ENCODE results near the gene SCFD2.

The SCFD2 gene

GRCh38 chr4:52912608-52913007, 453.3 kb downstream of the SCFD2 start:
- Histone ChIP-seq H3K27me3 (replicated peaks; ENCODE audit: control insufficient read depth, insufficient read depth, low read length, poor library complexity, severe bottlenecking) (no peaks in the 10 kb centered on the region), H3K4me3 (ENCODE audit: insufficient read depth, low read depth, low read length, poor library complexity, severe bottlenecking) (no peak overlapping the region), H3K36me3 (ENCODE audit: control insufficient read depth, insufficient read depth, low read length) (no peaks in the 10 kb centered on the region), H3K9me3 (ENCODE audit: control insufficient read depth, low read length) (no peaks in the 10 kb centered on the region), H3K4me1 (ENCODE audit: control insufficient read depth, insufficient read depth, low read length, poor library complexity, severe bottlenecking) (no peaks in the 10 kb centered on the region), H3K27ac (ENCODE audit: insufficient read depth, low read length, poor library complexity, severe bottlenecking) (no peak overlapping the region)
- DNase-seq, result no peak

GRCh38 chr4:52911684-52912294, 454.1 kb downstream of the SCFD2 start:
- no peak overlapping the region for H3K27ac ChIP-seq (ENCODE audit: insufficient read depth, low read length, poor library complexity, severe bottlenecking)
- no peaks in the 10 kb centered on the region for H3K27me3 ChIP-seq (replicated peaks; ENCODE audit: control insufficient read depth, insufficient read depth, low read length, poor library complexity, severe bottlenecking)
- no peak overlapping the region for H3K4me3 ChIP-seq (ENCODE audit: insufficient read depth, low read depth, low read length, poor library complexity, severe bottlenecking)
- H3K4me1 ChIP-seq (ENCODE audit: control insufficient read depth, insufficient read depth, low read length, poor library complexity, severe bottlenecking), result no peaks in the 10 kb centered on the region
- no peaks in the 10 kb centered on the region for H3K9me3 ChIP-seq (ENCODE audit: control insufficient read depth, low read length)
- H3K36me3 ChIP-seq (ENCODE audit: control insufficient read depth, insufficient read depth, low read length), result no peaks in the 10 kb centered on the region
- peak; percentile 4 to 38 (median 22) for DNase-seq

DNA sequence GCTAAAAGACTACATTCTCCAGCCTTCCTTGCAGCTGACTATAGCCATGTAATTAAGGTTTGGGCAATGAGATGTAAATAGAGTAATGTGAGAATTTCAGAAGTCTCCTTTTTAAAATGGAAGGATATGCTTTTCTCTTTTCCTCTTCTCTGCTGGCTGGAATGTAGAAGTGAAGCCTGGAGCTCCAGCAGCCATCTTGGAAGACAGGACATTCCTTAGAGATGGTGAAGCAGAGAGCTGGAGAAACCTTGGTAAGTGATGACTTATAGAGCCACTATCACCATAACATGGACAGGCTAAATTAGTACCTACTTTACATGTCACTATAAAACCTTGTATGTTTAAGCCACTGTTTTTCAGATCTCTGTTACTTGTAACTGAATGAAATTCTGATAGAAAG, 455.7 kb downstream of the SCFD2 start:
- Histone ChIP-seq H3K9me3 (ENCODE audit: control insufficient read depth, low read length) (no peaks in the 10 kb centered on the region), H3K27me3 (replicated peaks; ENCODE audit: control insufficient read depth, insufficient read depth, low read length, poor library complexity, severe bottlenecking) (no peaks in the 10 kb centered on the region), H3K36me3 (ENCODE audit: control insufficient read depth, insufficient read depth, low read length) (no peaks in the 10 kb centered on the region), H3K27ac (ENCODE audit: insufficient read depth, low read length, poor library complexity, severe bottlenecking) (no peak overlapping the region), H3K4me3 (ENCODE audit: insufficient read depth, low read depth, low read length, poor library complexity, severe bottlenecking) (no peak overlapping the region), H3K4me1 (ENCODE audit: control insufficient read depth, insufficient read depth, low read length, poor library complexity, severe bottlenecking) (no peaks in the 10 kb centered on the region)
- DNase-seq, result no peak

DNA sequence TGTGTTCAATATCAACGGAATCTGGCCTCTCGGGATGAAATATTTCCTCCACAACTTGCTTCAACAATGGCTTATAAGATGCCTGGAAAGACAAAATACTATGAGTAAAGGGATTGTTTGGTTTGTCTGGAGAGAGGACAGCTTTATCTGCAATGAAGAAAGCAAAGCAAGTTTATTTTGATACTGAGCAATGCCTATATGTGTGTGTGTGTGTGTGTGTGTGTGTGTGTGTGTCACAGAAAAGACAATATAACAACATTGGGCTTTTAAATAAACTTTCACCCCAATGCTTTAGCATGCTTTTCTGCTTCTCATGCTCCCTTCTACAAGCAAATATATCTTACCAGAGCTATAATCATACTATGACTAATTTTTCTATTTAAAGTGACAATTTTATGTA, 458.4 kb downstream of the SCFD2 start:
- DNase-seq, result no peak
- no peaks in the 10 kb centered on the region for H3K4me1 ChIP-seq (ENCODE audit: control insufficient read depth, insufficient read depth, low read length, poor library complexity, severe bottlenecking)
- H3K27ac ChIP-seq (ENCODE audit: insufficient read depth, low read length, poor library complexity, severe bottlenecking), result no peak overlapping the region

GRCh38 chr4:52904421-52904820, 461.4 kb downstream of the SCFD2 start:
- Histone ChIP-seq H3K27ac (ENCODE audit: insufficient read depth, low read length, poor library complexity, severe bottlenecking) (no peak overlapping the region), H3K27me3 (replicated peaks; ENCODE audit: control insufficient read depth, insufficient read depth, low read length, poor library complexity, severe bottlenecking) (no peaks in the 10 kb centered on the region), H3K4me1 (ENCODE audit: control insufficient read depth, insufficient read depth, low read length, poor library complexity, severe bottlenecking) (no peaks in the 10 kb centered on the region), H3K9me3 (ENCODE audit: control insufficient read depth, low read length) (no peaks in the 10 kb centered on the region), H3K4me3 (ENCODE audit: insufficient read depth, low read depth, low read length, poor library complexity, severe bottlenecking) (no peak overlapping the region), H3K36me3 (ENCODE audit: control insufficient read depth, insufficient read depth, low read length) (no peaks in the 10 kb centered on the region)
- DNase-seq, result no peak

More for the DNA sequence above, 458.4 kb downstream of the SCFD2 start:
- Histone ChIP-seq H3K27me3 (replicated peaks; ENCODE audit: control insufficient read depth, insufficient read depth, low read length, poor library complexity, severe bottlenecking) (no peaks in the 10 kb centered on the region), H3K4me3 (ENCODE audit: insufficient read depth, low read depth, low read length, poor library complexity, severe bottlenecking) (no peak overlapping the region), H3K36me3 (ENCODE audit: control insufficient read depth, insufficient read depth, low read length) (no peaks in the 10 kb centered on the region), H3K9me3 (ENCODE audit: control insufficient read depth, low read length) (no peaks in the 10 kb centered on the region)

- no peak for DNase-seq
- H3K4me1 ChIP-seq (ENCODE audit: control insufficient read depth, insufficient read depth, low read length, poor library complexity, severe bottlenecking), result no peaks in the 10 kb centered on the region
- no peak overlapping the region for H3K4me3 ChIP-seq (ENCODE audit: insufficient read depth, low read depth, low read length, poor library complexity, severe bottlenecking)
- H3K36me3 ChIP-seq (ENCODE audit: control insufficient read depth, insufficient read depth, low read length), result no peaks in the 10 kb centered on the region
- no peak overlapping the region for H3K27ac ChIP-seq (ENCODE audit: insufficient read depth, low read length, poor library complexity, severe bottlenecking)
- H3K27me3 ChIP-seq (replicated peaks; ENCODE audit: control insufficient read depth, insufficient read depth, low read length, poor library complexity, severe bottlenecking), result no peaks in the 10 kb centered on the region
- H3K9me3 ChIP-seq (ENCODE audit: control insufficient read depth, low read length), result no peaks in the 10 kb centered on the region
These were observed 462.6 kb downstream of the SCFD2 start for GRCh38 chr4:52903273-52903672.

DNA sequence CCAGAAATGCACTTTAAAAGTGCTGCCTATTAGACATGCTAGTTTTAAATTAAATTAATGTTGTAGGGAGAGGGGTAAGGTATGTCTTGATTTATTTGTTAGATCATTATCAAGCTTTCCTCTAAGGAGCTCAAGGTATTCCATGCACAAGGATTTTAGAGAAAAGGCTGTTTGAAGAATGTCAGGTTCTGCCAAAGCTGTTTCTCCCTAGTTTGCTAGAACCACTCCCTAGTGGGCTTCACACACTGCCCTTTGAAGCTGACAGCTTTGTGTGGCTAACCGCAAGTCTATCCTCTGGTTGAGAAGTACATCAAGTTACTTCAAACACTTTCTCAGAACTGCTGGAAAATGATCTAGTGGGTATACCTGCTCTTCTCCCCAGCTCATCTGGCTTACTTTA, 471.4 kb downstream of the SCFD2 start:
- H3K4me3 ChIP-seq (ENCODE audit: insufficient read depth, low read depth, low read length, poor library complexity, severe bottlenecking), result no peak overlapping the region
- no peaks in the 10 kb centered on the region for H3K27me3 ChIP-seq (replicated peaks; ENCODE audit: control insufficient read depth, insufficient read depth, low read length, poor library complexity, severe bottlenecking)
- no peaks in the 10 kb centered on the region for H3K9me3 ChIP-seq (ENCODE audit: control insufficient read depth, low read length)
- no peak for DNase-seq
- no peaks in the 10 kb centered on the region for H3K36me3 ChIP-seq (ENCODE audit: control insufficient read depth, insufficient read depth, low read length)
- H3K4me1 ChIP-seq (ENCODE audit: control insufficient read depth, insufficient read depth, low read length, poor library complexity, severe bottlenecking), result no peaks in the 10 kb centered on the region
- no peak overlapping the region for H3K27ac ChIP-seq (ENCODE audit: insufficient read depth, low read length, poor library complexity, severe bottlenecking)

- no peak overlapping the region for H3K4me3 ChIP-seq (ENCODE audit: insufficient read depth, low read depth, low read length, poor library complexity, severe bottlenecking)
These were observed 473.0 kb downstream of the SCFD2 start for GRCh38 chr4:52892880-52893279.

DNA sequence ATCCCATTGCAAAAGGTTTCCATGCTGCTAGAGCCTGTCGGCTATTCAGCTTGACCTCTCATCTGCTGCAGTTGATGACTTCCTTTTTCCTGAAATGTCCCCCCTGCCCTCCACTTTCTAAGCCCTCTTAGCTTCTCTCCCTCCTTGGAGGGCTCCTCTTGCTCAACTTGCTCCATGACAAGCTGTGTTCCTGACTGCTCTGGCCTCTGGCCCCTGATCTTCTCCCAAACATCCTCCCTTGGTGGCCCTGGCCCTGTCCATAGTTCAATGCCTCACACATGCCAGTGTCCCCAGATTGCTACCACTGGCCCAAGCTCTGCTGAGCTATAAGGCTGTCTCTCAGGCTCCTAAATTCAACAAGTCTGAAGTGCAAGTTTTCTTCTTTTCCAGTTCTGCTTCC, 474.1 kb downstream of the SCFD2 start:
- no peaks in the 10 kb centered on the region for H3K27me3 ChIP-seq (replicated peaks; ENCODE audit: control insufficient read depth, insufficient read depth, low read length, poor library complexity, severe bottlenecking)
- H3K27ac ChIP-seq (ENCODE audit: insufficient read depth, low read length, poor library complexity, severe bottlenecking), result no peak overlapping the region
- DNase-seq, result no peak
- H3K9me3 ChIP-seq (ENCODE audit: control insufficient read depth, low read length), result no peaks in the 10 kb centered on the region
- H3K4me3 ChIP-seq (ENCODE audit: insufficient read depth, low read depth, low read length, poor library complexity, severe bottlenecking), result no peak overlapping the region
- no peaks in the 10 kb centered on the region for H3K4me1 ChIP-seq (ENCODE audit: control insufficient read depth, insufficient read depth, low read length, poor library complexity, severe bottlenecking)
- no peaks in the 10 kb centered on the region for H3K36me3 ChIP-seq (ENCODE audit: control insufficient read depth, insufficient read depth, low read length)

More at GRCh38 chr4:52892880-52893279, 473.0 kb downstream of the SCFD2 start:
- Histone ChIP-seq H3K27ac (ENCODE audit: insufficient read depth, low read length, poor library complexity, severe bottlenecking) (no peak overlapping the region), H3K36me3 (ENCODE audit: control insufficient read depth, insufficient read depth, low read length) (no peaks in the 10 kb centered on the region), H3K4me1 (ENCODE audit: control insufficient read depth, insufficient read depth, low read length, poor library complexity, severe bottlenecking) (no peaks in the 10 kb centered on the region), H3K9me3 (ENCODE audit: control insufficient read depth, low read length) (no peaks in the 10 kb centered on the region), H3K27me3 (replicated peaks; ENCODE audit: control insufficient read depth, insufficient read depth, low read length, poor library complexity, severe bottlenecking) (no peaks in the 10 kb centered on the region)
- DNase-seq, result no peak

DNA sequence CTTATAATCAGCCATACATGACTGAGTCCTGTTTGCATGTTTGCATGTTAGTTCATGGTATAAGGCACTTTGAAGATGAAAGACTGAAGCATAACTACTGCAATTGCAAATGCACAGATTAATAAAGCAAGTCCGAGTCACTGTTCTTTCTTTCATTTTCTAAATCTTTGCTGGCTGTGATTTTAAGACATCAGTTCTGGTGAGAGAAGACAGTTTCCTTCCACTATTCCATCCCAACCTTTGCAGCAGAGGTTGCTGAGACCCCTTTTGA, 475.4 kb downstream of the SCFD2 start:
- no peak for DNase-seq
- Histone ChIP-seq H3K27me3 (replicated peaks; ENCODE audit: control insufficient read depth, insufficient read depth, low read length, poor library complexity, severe bottlenecking) (no peaks in the 10 kb centered on the region), H3K27ac (ENCODE audit: insufficient read depth, low read length, poor library complexity, severe bottlenecking) (no peak overlapping the region), H3K36me3 (ENCODE audit: control insufficient read depth, insufficient read depth, low read length) (no peaks in the 10 kb centered on the region), H3K4me3 (ENCODE audit: insufficient read depth, low read depth, low read length, poor library complexity, severe bottlenecking) (no peak overlapping the region), H3K9me3 (ENCODE audit: control insufficient read depth, low read length) (no peaks in the 10 kb centered on the region), H3K4me1 (ENCODE audit: control insufficient read depth, insufficient read depth, low read length, poor library complexity, severe bottlenecking) (no peaks in the 10 kb centered on the region)
